GM19438 (cell line): ENCODE measurements around the gene PET117.
"Not testable (repeated sequence)": the region's sequence is repeated elsewhere in the genome, so short reads cannot be mapped to it uniquely, and the experiment has no call there.

Experiments
- ATAC-seq: cut with Tn5 transposase; IDR thresholded peaks from one replicate; pipeline ENCODE4 v1.9.1; 2021; ENCODE audit warnings: low read depth; ENCODE audit not compliant: unreplicated experiment

Gene PET117

GRCh38 chr20:18137412-18138265 lies at the start of gene PET117, which contains the start of gene KAT14:
Gene PET117, plus strand, starts transcription at chr20:18137863. Its CDS starts 93 bp downstream, at chr20:18137956.
Gene KAT14, plus strand, starts transcription at chr20:18137863. Its CDS starts 4,798 bp downstream, at chr20:18142661.
- peak; percentile 84 for ATAC-seq

- not testable (repeated sequence) for ATAC-seq
Measured at GRCh38 chr20:18088298-18088697, 49.4 kb upstream of the PET117 start.

GRCh38 chr20:18088841-18089240 lies 48.8 kb upstream of the PET117 start:
- ATAC-seq, result not testable (repeated sequence)

- ATAC-seq, result no peak
Measured at GRCh38 chr20:18090044-18090443, 47.6 kb upstream of the PET117 start.

- no peak for ATAC-seq
Measured at GRCh38 chr20:18090477-18090876, 47.2 kb upstream of the PET117 start.

GRCh38 chr20:18091623-18092022 lies 46.0 kb upstream of the PET117 start:
- no peak for ATAC-seq

GRCh38 chr20:18092890-18093289 lies 44.8 kb upstream of the PET117 start:
- no peak for ATAC-seq

GRCh38 chr20:18093388-18093787 lies 44.3 kb upstream of the PET117 start:
- no peak for ATAC-seq

- no peak for ATAC-seq
Measured at GRCh38 chr20:18094191-18094590, 43.5 kb upstream of the PET117 start.

- not testable (repeated sequence) for ATAC-seq
Measured at GRCh38 chr20:18100569-18100968, 37.1 kb upstream of the PET117 start.

- no peak for ATAC-seq
Measured at GRCh38 chr20:18101125-18101810, 36.4 kb upstream of the PET117 start.

GRCh38 chr20:18103497-18103896 lies 34.2 kb upstream of the PET117 start:
- no peak for ATAC-seq

GRCh38 chr20:18108326-18108725 lies 29.3 kb upstream of the PET117 start:
- no peak for ATAC-seq

GRCh38 chr20:18128574-18128973 lies 9.1 kb upstream of the PET117 start:
- not testable (repeated sequence) for ATAC-seq

GRCh38 chr20:18132663-18133062 lies 5.0 kb upstream of the PET117 start:
- no peak for ATAC-seq

- ATAC-seq, result no peak
Measured at GRCh38 chr20:18133962-18134361, 3.7 kb upstream of the PET117 start.

GRCh38 chr20:18138266-18138582 lies 561 bp downstream of the PET117 start:
- peak; percentile 39 for ATAC-seq

- ATAC-seq, result no peak
Measured at GRCh38 chr20:18138639-18139583, 1.2 kb downstream of the PET117 start.

GRCh38 chr20:18139832-18140231 lies 2.2 kb downstream of the PET117 start:
- ATAC-seq, result no peak

GRCh38 chr20:18144541-18145099 lies 7.0 kb downstream of the PET117 start:
- ATAC-seq, result no peak
